NOMO-1 treated with dmso at 0.1 percent for 144 hours (cell line): ENCODE data around the gene MSMB.
"Not testable (repeated sequence)": the region's sequence is repeated elsewhere in the genome, so short reads cannot be mapped to it uniquely, and the experiment has no call there.

Experiments
- DNase-seq: peaks from one replicate; lab custom pipeline; 2025; ENCODE audit not compliant: unreplicated experiment; lab: John Stamatoyannopoulos, UW

Gene MSMB

GRCh38 chr10:46070749-46071148, 24.7 kb upstream of the MSMB start:
- no peak for DNase-seq

- no peak for DNase-seq
Observed at GRCh38 chr10:46069771-46070463, 23.8 kb upstream of the MSMB start.

- DNase-seq, result no peak
Observed at GRCh38 chr10:46068905-46069304, 22.8 kb upstream of the MSMB start.

GRCh38 chr10:46068117-46068516, 22.0 kb upstream of the MSMB start:
- no peak for DNase-seq

GRCh38 chr10:46064269-46064817, 18.3 kb upstream of the MSMB start:
- no peak for DNase-seq

GRCh38 chr10:46062723-46063428, 16.8 kb upstream of the MSMB start:
- no peak for DNase-seq

- no peak for DNase-seq
Observed at GRCh38 chr10:46060706-46061105, 14.6 kb upstream of the MSMB start.

- DNase-seq, result not testable (repeated sequence)
Observed at GRCh38 chr10:46057927-46058326, 11.9 kb upstream of the MSMB start.

- DNase-seq, result no peak
Observed at GRCh38 chr10:46057038-46057437, 11.0 kb upstream of the MSMB start.

GRCh38 chr10:46055771-46056170, 9.7 kb upstream of the MSMB start:
- DNase-seq, result no peak

- no peak for DNase-seq
Observed at GRCh38 chr10:46053534-46054434, 7.7 kb upstream of the MSMB start.

- DNase-seq, result no peak
Observed at GRCh38 chr10:46052791-46053375, 6.8 kb upstream of the MSMB start.

GRCh38 chr10:46052057-46052790, 6.2 kb upstream of the MSMB start:
- no peak for DNase-seq

GRCh38 chr10:46050941-46051623, 5.0 kb upstream of the MSMB start:
- no peak for DNase-seq

GRCh38 chr10:46049497-46049831, 3.4 kb upstream of the MSMB start:
- DNase-seq, result not testable (repeated sequence)

- DNase-seq, result no peak
Observed at GRCh38 chr10:46048152-46048551, 2.1 kb upstream of the MSMB start.

- DNase-seq, result no peak
Observed at GRCh38 chr10:46042527-46042926, 3.5 kb downstream of the MSMB start.

- DNase-seq, result no peak
Observed at GRCh38 chr10:46040004-46040403, 6.1 kb downstream of the MSMB start.

- DNase-seq, result no peak
Observed at GRCh38 chr10:46037107-46037825, 8.8 kb downstream of the MSMB start.
